ENCODE measurements around the gene EDAR. TPM values are rescaled to one million over a fixed set of nuclear protein-coding genes. Genes with fewer than 3 reads are reported as not detected.

The EDAR gene
- total RNA-seq, 4 donors from 2014 or later: not detected

DNA sequence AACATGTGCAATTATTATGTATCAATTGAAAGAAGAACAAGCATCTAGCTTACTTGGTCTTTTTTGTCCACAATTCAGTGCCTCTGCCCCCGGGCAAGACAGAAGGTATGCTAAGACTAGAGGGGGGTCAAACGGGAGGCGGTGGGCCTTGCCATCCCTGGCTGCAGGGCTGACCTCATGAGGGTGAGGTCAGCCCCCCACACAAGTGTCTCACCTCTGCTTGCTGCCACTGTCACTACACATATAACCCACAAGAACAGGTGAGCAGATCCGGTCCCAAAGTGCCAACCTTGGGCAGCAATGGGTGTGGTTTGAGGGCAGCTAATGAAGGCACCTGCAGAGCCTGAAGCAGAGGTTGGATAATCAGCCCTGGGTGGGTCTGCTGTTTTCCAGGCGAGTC is 71.5 kb downstream of the EDAR start:
- H3K27me3 ChIP-seq: no peaks in the 10 kb centered on the region
- no peaks in the 10 kb centered on the region for H3K9me3 ChIP-seq
- no peaks in the 10 kb centered on the region for H3K4me1 ChIP-seq
- ATAC-seq (no peak), DNase-seq (no peak)
- no peaks in the 10 kb centered on the region for H3K36me3 ChIP-seq
- intact Hi-C loops (cut with DNase I; ENCODE audit: low total_unique reads): loop anchor here (10.0 kb wide), 1 partner anchor 557 kb away; no protein-coding TSS in a partner anchor
- no peak overlapping the region for H3K4me3 ChIP-seq
- in situ Hi-C loops (cut with MboI; ENCODE audit: low sequenced_read_pairs in 4 of 4): no loop called here
- TF ChIP-seq, protein P1, sequence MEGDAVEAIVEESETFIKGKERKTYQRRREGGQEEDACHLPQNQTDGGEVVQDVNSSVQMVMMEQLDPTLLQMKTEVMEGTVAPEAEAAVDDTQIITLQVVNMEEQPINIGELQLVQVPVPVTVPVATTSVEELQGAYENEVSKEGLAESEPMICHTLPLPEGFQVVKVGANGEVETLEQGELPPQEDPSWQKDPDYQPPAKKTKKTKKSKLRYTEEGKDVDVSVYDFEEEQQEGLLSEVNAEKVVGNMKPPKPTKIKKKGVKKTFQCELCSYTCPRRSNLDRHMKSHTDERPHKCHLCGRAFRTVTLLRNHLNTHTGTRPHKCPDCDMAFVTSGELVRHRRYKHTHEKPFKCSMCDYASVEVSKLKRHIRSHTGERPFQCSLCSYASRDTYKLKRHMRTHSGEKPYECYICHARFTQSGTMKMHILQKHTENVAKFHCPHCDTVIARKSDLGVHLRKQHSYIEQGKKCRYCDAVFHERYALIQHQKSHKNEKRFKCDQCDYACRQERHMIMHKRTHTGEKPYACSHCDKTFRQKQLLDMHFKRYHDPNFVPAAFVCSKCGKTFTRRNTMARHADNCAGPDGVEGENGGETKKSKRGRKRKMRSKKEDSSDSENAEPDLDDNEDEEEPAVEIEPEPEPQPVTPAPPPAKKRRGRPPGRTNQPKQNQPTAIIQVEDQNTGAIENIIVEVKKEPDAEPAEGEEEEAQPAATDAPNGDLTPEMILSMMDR (IDR thresholded peaks at IDR 0.05 in 4 of 5, conservative IDR thresholded peaks at IDR 0.05 in 1 of 5): no peak
- TF ChIP-seq POLR2A (IDR thresholded peaks at IDR 0.05): no peak
- H3K27ac ChIP-seq: no peak overlapping the region

DNA sequence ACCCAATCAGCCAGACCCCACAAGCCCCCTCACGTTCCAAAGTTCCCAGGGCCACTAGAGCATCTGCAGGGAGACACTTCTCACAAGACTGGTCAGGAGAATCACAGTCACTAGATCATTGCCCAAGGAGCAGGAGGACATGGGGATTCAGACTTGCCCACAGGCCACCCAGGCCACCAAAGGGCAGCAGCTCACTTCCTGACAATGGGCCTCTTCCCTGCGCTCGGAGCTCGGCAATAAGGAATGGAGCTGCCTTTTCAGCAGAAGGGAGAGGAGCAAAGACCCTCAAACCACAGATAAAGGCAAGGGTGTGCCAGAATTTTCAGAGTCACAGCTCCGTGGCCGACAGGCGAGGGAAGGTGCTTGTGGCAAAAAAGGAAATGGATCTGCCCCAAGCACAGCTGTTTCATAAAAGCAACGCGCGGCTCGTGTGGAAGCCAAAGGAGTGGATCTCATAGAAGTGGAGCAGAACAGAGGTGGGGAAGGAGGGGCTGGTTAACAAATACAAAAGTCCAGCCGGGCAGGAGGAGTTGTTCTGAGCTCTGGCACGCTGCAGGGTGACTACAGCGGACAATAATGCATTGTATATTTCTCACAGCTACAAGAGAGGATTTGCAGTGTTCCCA is 72.1 kb downstream of the EDAR start:
- Histone ChIP-seq H3K9me3 (no peaks in the 10 kb centered on the region), H3K36me3 (no peaks in the 10 kb centered on the region), H3K4me3 (no peak overlapping the region), H3K27me3 (no peaks in the 10 kb centered on the region), H3K4me1 (no peaks in the 10 kb centered on the region), H3K27ac (no peak overlapping the region)
- TF ChIP-seq, protein P1 (IDR thresholded peaks at IDR 0.05 in 4 of 5, conservative IDR thresholded peaks at IDR 0.05 in 1 of 5): no peak
- no peak for TF ChIP-seq POLR2A (IDR thresholded peaks at IDR 0.05)
- intact Hi-C loops (cut with DNase I; ENCODE audit: low total_unique reads) (loop anchor here (10.0 kb wide), 1 partner anchor 558 kb away; no protein-coding TSS in a partner anchor), in situ Hi-C loops (cut with MboI; ENCODE audit: low sequenced_read_pairs in 4 of 4) (no loop called here)
- ATAC-seq (no peak), DNase-seq (no peak)

DNA sequence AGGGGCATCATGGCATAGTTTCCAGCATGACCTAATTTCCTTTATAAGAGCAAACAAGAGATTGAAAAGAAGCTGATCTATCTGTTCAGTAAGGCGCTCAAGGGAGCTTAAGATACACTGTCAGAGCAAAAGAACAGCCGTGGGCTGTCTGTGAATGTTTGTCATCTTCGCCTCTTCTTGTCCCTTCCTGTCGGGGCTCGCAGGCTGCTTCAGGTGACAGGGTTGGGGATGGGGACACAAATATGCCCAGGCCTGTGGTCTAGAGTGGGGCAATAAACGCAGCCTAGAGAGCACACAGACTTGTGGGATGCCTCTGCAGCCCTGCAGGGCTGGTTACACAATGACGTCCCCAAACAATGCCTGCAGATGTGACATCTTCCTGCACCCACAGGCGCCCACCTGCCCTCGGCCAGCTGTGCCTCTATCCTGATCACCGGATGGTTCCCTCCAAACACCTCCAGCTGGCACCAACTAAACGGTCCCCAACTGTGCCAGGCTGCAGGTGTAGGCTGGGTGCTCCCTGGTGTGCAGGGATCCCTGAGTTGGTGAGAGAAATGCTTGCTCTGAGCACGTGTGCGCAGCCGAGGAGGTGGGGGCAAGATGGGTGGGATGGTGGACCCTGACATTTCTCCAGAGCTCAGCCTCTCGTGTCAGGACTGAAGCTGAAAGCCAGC is 72.8 kb downstream of the EDAR start:
- H3K4me3 ChIP-seq: no peak overlapping the region
- intact Hi-C loops (cut with DNase I; ENCODE audit: low total_unique reads): loop anchor here (10.0 kb wide), 1 partner anchor 559 kb away; no protein-coding TSS in a partner anchor
- no peak for DNase-seq
- H3K4me1 ChIP-seq: no peaks in the 10 kb centered on the region
- in situ Hi-C loops (cut with MboI; ENCODE audit: low sequenced_read_pairs in 4 of 4): no loop called here
- H3K27me3 ChIP-seq: no peaks in the 10 kb centered on the region
- H3K36me3 ChIP-seq: no peaks in the 10 kb centered on the region
- TF ChIP-seq POLR2A (IDR thresholded peaks at IDR 0.05): no peak
- TF ChIP-seq, protein P1 (IDR thresholded peaks at IDR 0.05 in 4 of 5, conservative IDR thresholded peaks at IDR 0.05 in 1 of 5): no peak
- H3K9me3 ChIP-seq: no peaks in the 10 kb centered on the region
- no peak for ATAC-seq
- H3K27ac ChIP-seq: no peak overlapping the region

DNA sequence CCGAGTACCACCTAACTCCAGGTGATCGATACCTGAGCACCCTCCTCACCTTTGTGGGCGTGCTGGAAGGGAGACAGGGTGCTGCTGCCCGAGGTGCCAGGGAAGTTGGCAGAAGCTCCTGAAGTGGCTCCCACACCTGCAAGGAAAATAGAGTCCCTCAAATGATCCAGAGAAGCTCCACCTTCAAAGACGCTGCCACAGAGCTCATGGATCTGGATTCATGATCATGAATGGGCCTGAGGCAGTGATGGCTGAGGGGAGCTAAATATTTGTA is 76.5 kb downstream of the EDAR start:
- Histone ChIP-seq H3K9me3 (no peaks in the 10 kb centered on the region), H3K27ac (no peak overlapping the region), H3K36me3 (no peaks in the 10 kb centered on the region), H3K4me3 (no peak overlapping the region), H3K4me1 (no peaks in the 10 kb centered on the region), H3K27me3 (peaks cover 0 to 3% (median 2%) of the 10 kb centered on the region in 3 donors)
- in situ Hi-C loops (cut with MboI; ENCODE audit: low sequenced_read_pairs in 4 of 4) (no loop called here), intact Hi-C loops (cut with DNase I; ENCODE audit: low total_unique reads) (loop anchor here (10.0 kb wide), 1 partner anchor 562 kb away; no protein-coding TSS in a partner anchor)
- TF ChIP-seq, protein P1 (IDR thresholded peaks at IDR 0.05 in 4 of 5, conservative IDR thresholded peaks at IDR 0.05 in 1 of 5): no peak
- no peak for TF ChIP-seq POLR2A (IDR thresholded peaks at IDR 0.05)
- ATAC-seq: no peak
- no peak for DNase-seq

All from gastrocnemius medialis (tissue), 4 donors.